GM19397 (cell line): ENCODE data around the gene PITPNB.

Experiments
- ATAC-seq: cut with Tn5 transposase; IDR thresholded peaks from one replicate; pipeline ENCODE4 v1.9.1; 2021; ENCODE audit warnings: mild to moderate bottlenecking, moderate library complexity; ENCODE audit not compliant: unreplicated experiment

The PITPNB gene

DNA sequence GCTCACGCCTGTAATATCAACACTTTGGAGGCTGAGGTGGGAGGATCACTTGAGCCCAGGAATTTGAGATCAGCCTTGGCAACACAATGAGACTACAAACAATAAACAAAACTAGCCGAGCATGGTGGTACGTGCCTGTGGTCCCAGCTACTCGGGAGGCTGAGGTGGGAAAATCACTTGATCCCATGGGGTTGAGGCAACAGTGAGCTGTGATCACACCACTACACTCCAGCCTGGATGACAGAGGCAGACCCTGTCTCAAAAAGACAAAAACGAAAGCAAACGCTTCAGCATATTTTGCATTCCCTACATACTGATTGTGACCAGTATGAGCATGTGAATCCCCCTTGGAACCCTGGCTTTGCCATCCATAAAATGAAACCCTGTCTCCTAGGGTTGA is 83.6 kb downstream of the PITPNB start:
- no peak for ATAC-seq

DNA sequence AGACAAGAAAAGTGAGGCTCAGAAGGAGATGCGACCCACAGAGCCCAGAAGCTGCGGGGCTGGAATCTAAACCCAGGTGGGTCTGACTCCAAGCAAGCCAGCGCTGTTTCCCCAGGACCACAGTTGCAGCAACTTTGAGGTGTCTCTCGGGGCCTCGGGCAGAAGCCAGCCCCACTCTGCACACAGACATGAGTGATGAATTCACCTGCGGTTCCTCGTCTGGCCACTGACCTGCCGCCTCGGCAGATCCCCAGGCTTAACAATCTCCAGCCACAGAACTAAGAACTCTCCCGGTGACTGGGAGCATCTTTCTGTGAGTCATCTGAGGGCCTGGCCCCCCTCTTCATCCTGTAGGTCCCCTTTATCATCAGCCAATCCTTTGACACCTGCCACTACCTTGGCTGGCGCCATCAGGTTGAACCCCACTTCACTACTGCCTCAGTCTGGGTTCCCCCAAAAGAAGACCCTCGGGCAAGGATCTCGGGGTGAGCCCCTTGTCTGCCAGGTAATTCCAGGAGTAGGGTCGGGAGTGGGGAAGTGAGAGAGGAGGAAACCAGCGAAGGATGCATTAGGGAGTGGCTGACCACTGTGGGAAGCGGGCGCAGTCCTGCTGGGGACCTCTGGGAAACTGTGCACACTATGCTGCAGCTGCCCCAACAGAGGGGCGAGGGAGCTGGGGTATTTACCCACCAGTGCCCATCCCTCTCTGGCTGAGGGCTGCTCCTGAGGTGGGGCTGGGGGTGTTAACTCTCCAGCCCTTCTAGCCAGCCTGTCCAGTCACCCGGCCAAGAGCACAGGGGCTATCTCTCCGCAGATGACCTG is 84.5 kb downstream of the PITPNB start:
- ATAC-seq: no peak

DNA sequence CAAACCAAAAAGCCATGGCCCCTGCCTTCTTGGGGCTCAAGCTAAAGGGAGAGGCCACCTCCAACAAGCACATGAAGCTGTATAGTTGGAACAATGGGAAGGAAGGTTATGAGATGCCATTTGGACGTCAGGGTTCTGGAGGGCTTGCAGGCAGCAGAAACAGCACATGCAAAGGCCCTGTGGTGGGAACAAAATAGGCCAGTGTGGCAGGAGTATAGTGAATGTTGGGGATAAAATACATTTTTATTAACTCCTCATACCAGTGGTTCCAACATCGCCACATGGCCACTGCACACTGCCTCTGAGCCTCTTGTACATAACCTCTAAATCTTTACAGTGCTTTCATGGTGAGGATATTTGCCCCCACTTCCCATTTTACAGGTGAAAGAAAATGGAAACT is 85.3 kb downstream of the PITPNB start:
- ATAC-seq: no peak

DNA sequence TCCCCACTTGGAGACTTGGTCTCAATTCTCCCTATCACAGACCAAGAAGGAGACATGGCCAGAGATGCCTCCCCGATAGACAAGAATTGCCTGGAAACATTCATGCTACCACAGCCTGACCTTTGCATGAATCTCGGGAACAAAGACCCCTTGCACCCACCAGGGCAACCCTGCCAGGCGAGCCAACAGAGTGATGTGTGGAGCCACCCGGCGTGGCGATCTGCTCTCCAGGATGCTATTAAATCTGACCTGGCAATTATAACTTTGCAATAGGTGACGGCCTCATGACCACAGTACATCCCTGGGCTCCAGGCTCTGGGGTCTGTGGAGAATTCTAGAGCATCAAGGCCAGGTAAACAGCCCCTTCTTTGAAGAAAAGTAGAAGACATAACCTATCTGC is 86.5 kb downstream of the PITPNB start:
- ATAC-seq: no peak

DNA sequence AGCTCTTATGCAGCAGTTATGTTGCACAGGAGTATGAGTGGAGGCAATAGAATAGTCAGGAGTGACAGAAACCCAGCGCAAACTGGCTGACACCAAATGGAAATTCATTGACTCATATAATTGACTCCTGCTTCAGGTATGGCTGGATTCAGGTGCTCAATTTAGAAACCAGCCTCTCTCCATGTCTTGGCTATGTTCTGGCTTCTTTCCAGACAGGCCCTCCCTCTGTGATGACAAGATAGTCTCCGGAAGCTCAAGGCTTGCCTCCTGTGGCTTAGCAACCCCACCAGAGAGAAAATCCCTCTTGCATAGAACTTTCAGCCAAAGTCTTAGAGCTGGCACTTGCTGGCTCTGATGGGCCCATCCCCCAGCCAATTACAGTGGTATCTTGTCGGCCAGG is 89.4 kb downstream of the PITPNB start:
- no peak for ATAC-seq

DNA sequence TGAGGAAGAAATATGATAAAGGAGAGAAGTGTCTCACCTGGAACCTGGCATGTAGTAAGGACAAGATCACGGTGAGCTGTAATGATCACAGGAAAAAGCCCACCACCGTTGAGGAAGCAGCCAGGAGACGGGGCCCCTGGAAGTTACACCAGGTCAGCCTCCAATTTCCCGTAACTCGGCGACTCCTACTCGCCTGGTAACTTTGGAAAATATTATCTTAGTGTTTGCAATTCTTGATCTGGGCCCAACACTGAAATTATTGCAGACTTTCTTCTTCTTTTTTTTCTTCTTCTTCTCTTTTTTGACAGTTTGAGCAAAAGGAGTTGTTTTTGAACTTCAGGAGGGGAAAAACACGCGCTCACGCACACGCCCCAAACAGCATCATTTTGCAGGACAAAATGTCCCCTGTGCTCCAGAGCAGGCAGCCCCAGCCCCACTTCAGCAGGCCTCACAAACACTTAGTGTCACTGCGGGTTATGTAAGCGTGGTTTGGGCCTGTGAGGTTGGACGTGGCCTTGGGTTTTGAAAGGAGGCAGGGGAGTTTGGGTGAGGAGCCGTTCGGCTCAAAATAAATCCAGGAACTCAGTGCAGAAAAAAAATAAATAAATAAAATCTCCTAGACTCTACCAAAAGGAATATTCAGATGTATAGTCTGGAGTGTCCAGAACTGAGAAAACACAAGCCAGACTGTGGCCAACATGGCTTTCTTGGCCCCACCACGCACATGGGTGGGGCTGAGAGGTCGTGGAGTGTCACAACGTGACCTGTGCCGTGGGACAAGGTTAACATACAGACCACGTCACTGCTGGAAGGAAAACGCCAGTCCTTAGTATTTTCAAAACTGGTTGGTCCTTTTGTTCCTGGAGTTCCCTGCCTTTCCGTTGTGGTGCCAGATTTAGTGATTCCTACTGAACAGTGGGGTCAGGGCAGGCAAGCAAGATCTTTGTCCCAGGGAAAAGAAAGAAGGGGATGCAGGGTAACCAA is 91.2 kb downstream of the PITPNB start:
- ATAC-seq: no peak

DNA sequence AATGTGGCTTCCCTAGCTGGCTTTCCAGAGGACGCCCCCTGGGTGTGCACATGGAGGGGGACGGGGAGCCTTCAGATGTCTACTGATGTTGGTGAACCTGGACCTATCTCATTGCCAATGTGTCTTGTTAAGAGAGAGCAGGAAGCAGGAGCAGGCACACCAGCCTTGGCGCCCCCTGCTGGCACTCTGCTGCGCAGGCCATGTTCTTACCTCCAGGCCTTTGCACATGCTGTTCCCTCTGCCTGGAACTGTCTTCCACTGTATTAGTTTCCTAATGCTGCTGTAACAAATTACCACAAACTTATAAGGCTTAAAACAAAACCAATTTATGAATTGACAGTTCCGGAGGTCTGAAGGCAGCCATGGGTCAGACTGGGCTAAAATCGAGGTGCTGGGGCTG is 93.9 kb downstream of the PITPNB start:
- no peak for ATAC-seq

DNA sequence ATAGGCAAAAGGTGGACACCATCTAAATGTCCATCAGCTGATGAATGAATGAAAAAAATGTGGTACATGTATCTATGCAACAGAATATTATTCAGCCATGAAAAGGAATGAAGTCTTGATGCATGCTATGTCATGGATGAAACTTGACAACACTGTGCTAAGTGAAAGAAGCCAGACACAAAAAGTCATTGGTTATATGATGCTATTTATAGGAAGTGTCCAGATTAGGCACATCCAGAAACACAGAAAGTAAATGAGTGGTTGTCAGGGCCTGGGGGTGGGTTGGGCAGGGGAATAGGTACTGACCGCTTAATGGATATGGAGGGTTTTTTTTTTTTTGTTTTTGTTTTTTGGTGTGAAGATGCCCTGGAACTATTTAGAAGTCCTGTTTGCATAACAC is 95.8 kb downstream of the PITPNB start:
- no peak for ATAC-seq

DNA sequence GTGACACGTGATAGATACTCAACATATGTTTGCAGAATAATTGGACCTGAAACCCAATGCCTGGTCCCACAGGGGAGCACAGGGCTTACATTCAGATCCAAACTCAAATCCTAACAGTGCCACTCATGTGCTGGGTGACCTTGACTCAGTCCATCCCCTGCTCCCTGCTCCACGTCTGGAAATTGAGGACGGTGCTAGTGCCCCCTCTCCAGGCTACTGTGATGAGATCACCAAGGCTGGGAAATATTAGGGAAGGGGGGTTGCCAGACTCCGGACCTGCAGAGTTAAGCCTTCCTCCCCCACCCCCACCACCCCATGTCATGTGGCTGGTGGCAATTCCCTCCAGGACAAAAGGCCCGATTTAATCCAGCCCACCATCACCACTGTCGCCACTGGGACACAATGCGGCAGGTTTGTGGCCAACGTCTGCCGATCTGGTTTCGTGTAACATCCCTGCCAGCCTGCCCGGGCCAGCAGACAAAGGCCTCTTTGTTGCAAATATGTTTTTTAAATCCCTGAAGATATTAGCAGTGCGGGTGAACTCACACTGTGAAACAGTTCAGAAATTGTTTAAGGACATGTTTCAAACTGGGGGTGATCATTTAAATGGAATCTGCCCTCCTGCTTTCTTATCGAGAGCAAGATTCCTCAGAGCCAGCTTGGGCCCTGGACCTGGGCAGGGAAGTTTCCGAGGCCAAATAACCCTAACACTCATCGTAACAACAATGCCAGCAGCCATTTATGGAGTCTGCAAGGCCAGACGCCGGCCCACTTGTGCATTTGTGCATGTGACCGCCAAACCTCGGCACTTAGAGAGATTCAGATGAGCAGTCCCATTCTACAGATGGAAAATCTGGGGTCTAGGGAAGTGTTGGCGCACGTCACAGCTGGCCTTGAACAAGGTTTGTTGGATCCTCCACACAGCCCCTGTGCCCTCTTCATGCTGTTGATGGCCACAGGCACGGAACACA is 97.9 kb downstream of the PITPNB start:
- no peak for ATAC-seq

DNA sequence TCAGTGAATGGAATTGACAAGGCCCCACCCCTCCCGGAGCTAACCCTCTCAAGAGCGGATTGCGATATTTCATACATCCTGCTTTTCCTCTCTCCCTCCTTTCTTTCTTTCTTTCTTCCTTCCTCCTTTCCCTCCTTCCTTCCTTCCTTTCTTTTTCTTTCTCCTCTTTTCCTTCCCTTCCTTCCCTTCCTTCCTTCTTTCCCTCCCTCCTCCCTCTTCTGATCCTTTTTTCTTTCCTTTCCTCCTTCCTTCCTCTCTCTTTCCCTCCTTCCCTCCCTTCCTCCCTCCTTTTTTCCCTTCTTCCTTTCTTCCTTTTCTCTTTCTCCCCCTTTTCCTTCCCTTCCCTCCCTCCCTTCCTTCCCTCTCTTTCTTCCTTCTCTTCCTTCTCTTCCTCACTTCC is 102.5 kb downstream of the PITPNB start:
- ATAC-seq: no peak

DNA sequence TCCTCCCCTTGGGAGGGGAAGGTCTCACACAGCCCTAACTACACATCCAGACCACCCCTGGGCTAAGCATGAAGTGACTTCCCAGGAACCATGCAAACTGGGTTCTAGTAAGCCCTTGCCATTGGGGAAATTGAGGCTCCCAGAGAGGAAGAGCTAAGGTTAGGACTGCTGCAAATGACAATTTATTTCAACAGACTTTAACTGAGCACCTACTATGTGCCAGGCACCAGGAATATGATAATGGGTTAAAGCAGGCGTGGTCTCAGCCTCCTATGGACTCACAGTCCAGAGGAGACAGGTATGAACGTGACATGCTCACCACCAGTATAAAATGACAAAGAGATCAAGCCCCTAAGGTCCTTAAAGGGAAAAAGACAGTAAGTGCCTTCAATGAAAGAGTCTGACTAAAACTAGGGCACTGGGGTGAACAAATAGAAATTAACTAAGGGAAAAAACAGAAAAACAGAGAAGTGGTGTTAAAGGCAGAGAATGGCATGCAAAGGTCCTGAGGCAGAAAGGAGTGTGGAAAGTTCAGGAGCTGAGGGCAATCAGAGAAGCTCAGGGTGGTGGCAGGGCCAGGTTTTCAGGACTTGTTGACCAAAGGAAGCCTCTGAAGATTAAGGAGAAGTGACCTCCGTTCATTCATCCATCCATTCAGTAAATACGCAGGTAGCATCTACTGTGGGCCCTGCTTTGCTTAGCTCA is 103.1 kb downstream of the PITPNB start:
- no peak for ATAC-seq

DNA sequence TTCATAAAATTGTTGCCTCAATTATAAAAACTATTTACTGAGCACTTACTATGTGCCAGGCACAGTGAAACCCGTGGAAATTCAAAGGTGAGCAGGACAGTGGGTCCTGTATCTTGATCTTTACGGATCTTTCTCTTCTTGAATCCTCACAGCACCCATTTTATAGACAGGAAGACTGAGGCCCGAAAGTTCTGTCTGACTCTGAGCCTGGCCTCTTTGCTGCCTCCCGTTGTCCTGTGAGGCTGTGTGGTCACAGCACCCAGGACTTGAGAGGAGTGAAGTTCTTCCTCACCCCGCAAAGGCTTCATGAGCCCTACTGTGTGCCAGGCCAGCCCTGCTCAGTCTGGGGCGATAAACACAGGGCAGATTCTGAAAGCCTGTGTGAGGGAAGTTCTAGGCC is 104.1 kb downstream of the PITPNB start:
- ATAC-seq: no peak

DNA sequence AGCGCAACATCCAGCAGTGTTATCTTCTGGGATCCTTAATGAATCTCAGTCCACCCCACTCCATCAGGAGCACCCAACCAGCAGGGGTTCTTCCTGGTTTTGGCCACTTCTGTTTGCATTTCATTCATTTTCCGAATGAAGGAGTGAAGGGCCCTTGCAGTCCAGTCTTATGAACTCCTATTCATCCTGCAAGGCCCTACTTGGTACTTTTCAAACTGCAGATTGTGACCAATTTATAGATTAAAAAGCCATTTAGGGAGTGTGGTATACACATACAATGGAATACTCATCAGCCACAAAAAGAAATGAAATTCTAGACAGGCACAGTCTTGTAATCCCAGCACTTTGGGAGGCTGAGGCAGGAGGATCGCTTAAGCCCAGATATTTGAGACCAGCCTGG is 107.3 kb downstream of the PITPNB start:
- no peak for ATAC-seq

DNA sequence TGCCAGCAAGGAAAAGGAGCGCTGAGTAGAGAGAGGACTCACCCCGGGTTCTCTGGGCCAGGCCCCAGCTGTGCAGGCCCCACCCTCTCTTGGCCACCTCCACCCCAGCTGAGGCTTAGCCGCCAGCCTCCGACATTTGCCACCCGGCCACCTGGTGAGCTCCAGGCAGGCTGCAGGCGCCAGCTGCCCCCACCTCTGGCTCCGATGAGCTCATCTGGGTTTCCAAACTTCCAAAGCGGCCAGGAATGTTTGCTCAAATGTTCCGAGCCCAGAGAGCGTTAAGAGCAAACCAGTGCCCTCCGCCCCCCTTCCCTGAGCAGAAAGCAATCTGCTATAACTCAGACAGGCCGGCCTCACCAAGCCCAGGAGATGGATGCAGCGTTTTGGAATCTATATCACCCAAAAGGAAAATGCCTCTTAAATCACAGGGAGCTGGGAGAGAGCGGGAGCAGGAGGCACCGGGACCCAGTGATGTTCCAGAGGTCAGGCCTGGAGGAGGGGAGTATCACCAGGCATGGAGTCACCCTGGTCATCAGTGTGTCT is 108.4 kb downstream of the PITPNB start:
- ATAC-seq: no peak

DNA sequence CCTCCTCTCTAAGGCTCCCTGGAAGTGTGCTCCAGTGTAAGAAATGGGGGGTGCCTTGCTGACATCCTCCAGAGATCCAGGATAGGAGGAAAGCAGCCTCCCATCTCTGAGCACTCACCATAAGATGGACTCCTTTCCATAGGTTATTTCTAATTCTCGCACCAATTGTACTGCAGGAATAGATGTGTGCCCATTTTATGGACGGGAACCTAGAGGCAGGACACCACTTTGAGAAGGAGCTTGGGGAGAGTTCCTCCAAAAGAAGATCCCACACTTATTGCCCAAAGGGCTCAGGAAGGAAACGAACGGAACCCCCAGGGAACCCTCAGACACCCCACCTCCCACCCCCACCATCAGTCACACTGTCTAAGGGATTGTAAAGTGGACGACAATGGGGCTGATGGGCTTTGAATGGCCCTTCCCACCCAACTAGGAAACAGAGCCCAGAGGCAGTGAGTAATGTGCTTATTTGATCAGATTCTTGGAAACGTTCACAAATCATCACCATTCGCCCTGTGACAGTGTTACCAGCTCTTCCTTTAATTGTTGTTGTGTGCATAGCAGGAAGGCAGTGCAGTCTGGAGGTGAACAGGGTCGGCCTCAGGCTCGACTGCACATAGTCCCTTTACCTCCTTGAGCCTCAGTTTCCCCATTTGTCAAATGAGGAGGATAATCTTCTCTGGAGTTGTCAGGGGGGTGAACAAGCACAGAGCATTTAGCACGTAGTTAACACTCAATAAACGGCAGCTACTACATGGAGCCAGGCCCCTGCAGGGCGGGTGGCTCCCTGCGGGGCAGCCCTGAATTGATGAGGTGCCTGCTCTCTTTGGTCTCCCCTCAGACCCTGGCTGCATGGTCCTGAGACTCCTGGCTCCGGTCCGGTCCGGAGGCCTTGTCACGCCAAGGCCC is 109.1 kb downstream of the PITPNB start:
- no peak for ATAC-seq

DNA sequence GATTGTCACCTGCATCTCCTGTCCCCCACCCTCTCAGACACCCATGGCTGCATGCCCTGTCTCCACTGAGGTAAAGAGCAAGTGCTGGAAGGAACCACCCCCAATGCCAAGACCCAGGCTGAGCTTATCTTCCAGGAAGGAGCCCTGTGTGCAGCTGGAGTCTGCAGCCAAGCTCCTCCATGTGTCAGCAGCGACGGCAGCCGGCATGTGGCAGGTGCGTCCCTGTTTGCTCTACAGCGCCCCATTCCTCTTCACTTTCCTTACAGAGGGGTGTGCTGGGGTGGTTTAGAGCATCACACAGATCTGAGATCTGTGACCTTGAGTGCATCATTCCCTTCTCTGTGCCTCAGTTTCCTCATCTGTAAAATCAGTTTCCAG is 109.8 kb downstream of the PITPNB start:
- no peak for ATAC-seq

DNA sequence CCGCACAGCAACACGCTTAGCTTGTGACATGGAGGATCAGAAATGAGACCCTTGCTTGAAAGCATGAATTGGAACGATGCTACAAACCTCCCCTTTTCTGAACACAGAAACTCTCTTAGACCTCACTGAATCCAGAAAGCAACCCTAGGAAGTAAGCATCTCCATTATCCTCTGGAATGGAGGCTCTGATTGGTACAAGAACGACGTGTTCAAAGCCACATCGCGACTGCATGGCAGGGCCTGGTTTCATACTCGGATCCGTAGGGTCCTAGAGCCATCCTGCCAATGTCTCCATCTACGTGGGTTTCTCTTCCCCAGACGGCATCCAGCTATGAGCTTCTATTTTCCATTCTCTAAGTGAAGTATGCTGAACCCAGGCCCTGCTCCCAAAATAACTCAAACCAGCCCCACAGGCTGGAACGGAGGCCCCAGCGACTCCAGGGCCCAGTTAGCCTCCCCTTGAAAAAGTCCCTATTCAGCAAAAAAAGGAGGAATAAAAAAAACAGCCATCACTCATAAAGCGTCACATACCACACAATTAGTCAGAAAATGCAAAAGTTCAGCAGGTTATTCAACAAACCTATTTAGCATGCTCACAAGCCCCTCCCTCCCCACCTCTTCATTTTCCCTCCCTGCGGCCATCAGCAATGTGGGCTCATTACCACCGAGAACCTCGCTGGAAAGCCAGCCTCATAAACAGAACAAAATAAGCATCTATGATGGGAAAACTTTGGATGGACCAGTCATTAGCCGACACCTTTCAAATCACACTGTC is 110.4 kb downstream of the PITPNB start:
- ATAC-seq: no peak

DNA sequence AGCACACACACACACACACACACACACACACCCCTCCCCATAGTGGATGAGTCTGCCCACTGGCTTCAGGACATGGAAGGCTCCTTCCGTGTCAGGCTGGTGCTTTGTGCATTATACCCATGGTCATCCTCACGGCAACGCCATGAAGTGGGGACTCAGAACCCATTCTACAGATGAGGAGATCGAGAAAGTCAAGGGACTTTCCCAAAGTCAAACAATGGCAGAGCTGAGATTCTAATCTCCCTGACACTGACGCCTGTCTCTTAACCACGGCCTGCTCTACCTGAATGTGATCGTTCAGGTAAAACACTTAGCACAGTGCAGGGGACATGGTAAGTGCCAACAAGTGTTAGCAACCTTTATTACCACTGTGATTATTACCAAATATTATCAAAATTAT is 113.2 kb downstream of the PITPNB start:
- no peak for ATAC-seq
